A549 (cell line): ENCODE data around the gene PLPP2. TPM values are rescaled to one million over a fixed set of nuclear protein-coding genes. Genes with fewer than 3 reads are reported as not detected.
"Not testable (repeated sequence)": the region's sequence is repeated elsewhere in the genome, so short reads cannot be mapped to it uniquely, and the experiment has no call there.

Experiments
- ATAC-seq, 2 experiments: fragments of 200-7000 bp in 1 of 2; fragments of >200 bp in 1 of 2; cut with Nextera tagmentation in 1 of 2; cut with Tn5 transposase in 1 of 2; 3 replicates each; pipeline versions ENCODE4 v1.8.0 to v1.9.1; 2018 to 2020; ENCODE audit warnings: mild to moderate bottlenecking in 1 of 2, moderate library complexity in 1 of 2
- CTCF ChIA-PET: fragments of 300-600 bp; sonication (Branson Sonifier 250); formaldehyde crosslinking; extraction: SDS; loops from one replicate; lab custom pipeline; 2021; ENCODE audit warnings: antibody characterized with exemption, inconsistent platforms; lab: Yijun Ruan, JAX
- POLR2A ChIA-PET: fragments of 350-600 bp; formaldehyde crosslinking; extraction: SDS; loops from one replicate; lab custom pipeline; 2021; ENCODE audit warnings: antibody characterized with exemption, inconsistent platforms; lab: Yijun Ruan, JAX
- DNase-seq, 2 experiments: peaks; one replicate each; pipeline versions ENCODE4 v3.0.0 to v3.0.0-alpha.2; 2011 to 2016; ENCODE audit warnings: low read depth in 1 of 2, low spot score in 1 of 2
- FAIRE-seq: peaks from 2 replicates; lab custom pipeline; 2011; peaks lifted over from hg19 to GRCh38; lab: Jason Lieb, UNC
- H3K27ac ChIP-seq, 2 experiments: fragments of >200 bp; sonication (Bioruptor Twin); formaldehyde crosslinking; 3 replicates each; pipeline ENCODE4 v1.5.1; 2016 to 2017
- H3K4me1 ChIP-seq: fragments of >200 bp; sonication (Bioruptor Twin); formaldehyde crosslinking; 3 replicates; pipeline ENCODE4 v1.6.1; 2016
- H3K4me2 ChIP-seq: fragments of >200 bp; sonication (Bioruptor Twin); formaldehyde crosslinking; 3 replicates; pipeline ENCODE4 v1.6.1; 2016
- H3K4me3 ChIP-seq: fragments of >200 bp; sonication (Bioruptor Twin); formaldehyde crosslinking; 3 replicates; pipeline ENCODE4 v1.5.1; 2016
- H3K9me3 ChIP-seq: fragments of >200 bp; sonication (Bioruptor Twin); formaldehyde crosslinking; 3 replicates; pipeline ENCODE4 v1.6.1; 2016
- CHD4 ChIP-seq: fragments of 200-600 bp; sonication (generic); IDR thresholded peaks from 2 replicates; pipeline ENCODE4 v1.6.1; 2016; ENCODE audit warnings: antibody characterized with exemption, mild to moderate bottlenecking, borderline replicate concordance
- EHMT2 ChIP-seq: fragments of 200-600 bp; sonication (generic); IDR thresholded peaks from 2 replicates; pipeline ENCODE4 v1.6.1; 2016; ENCODE audit warnings: antibody characterized with exemption, low read depth, mild to moderate bottlenecking, moderate library complexity
- EP300 ChIP-seq, 2 experiments: fragments of >200 bp; sonication (Bioruptor Twin); formaldehyde crosslinking; IDR thresholded peaks; 2 replicates in 1 of 2; 3 replicates in 1 of 2; pipeline ENCODE4 v1.6.1; 2016 to 2017
- FOSL2 ChIP-seq, 2 experiments: fragments of 450-650 bp in 1 of 2; fragments of >200 bp in 1 of 2; sonication (Bioruptor Twin) in 1 of 2; formaldehyde crosslinking; IDR thresholded peaks; 2 replicates each; pipeline versions ENCODE4 v1.5.0 to v1.6.1; 2016 to 2020; ENCODE audit warnings: mild to moderate bottlenecking in 1 of 2, moderate library complexity in 1 of 2
- GATA3 ChIP-seq: IDR thresholded peaks from 2 replicates; pipeline ENCODE4 v1.6.1; 2012; ENCODE audit warnings: borderline replicate concordance
- HDAC2 ChIP-seq: fragments of 200-600 bp; sonication (generic); IDR thresholded peaks from 2 replicates; pipeline ENCODE4 v1.6.1; 2016
- HMGXB4 ChIP-seq: fragments of 250-450 bp; sonication (Bioruptor Pico); IDR thresholded peaks from 2 replicates; pipeline ENCODE4 v1.5.0; 2021; ENCODE audit warnings: mild to moderate bottlenecking, moderate library complexity, borderline replicate concordance
- HOXA7 ChIP-seq: fragments of 250-450 bp; sonication (Bioruptor Pico); IDR thresholded peaks from 2 replicates; pipeline ENCODE4 v1.5.0; 2020; ENCODE audit warnings: mild to moderate bottlenecking, moderate library complexity
- JUNB ChIP-seq: fragments of >200 bp; sonication (Bioruptor Twin); formaldehyde crosslinking; IDR thresholded peaks from 2 replicates; pipeline ENCODE4 v1.6.1; 2016
- PHF8 ChIP-seq: fragments of 200-600 bp; sonication (generic); IDR thresholded peaks from 2 replicates; pipeline ENCODE4 v1.6.1; 2016; ENCODE audit warnings: low read depth, mild to moderate bottlenecking, antibody characterized with exemption, moderate library complexity, borderline replicate concordance
- RAD21 ChIP-seq, 2 experiments: fragments of >200 bp in 1 of 2; sonication (Bioruptor Twin) in 1 of 2; formaldehyde crosslinking in 1 of 2; IDR thresholded peaks in 1 of 2; conservative IDR thresholded peaks in 1 of 2; 2 replicates in 1 of 2; 3 replicates in 1 of 2; pipeline ENCODE4 v1.6.1; 2012 to 2018; ENCODE audit warnings: inconsistent platforms in 1 of 2
- REST ChIP-seq: fragments of 200-600 bp; sonication (generic); IDR thresholded peaks from 2 replicates; pipeline ENCODE4 v1.6.1; 2016; ENCODE audit warnings: antibody characterized with exemption, mild to moderate bottlenecking, moderate library complexity
- USF2 ChIP-seq: fragments of 450-650 bp; IDR thresholded peaks from 2 replicates; pipeline ENCODE4 v1.6.1; 2014; ENCODE audit warnings: antibody characterized with exemption
- ZNF302 ChIP-seq: fragments of 250-450 bp; sonication (Bioruptor Pico); IDR thresholded peaks from 2 replicates; pipeline ENCODE4 v1.9.0; 2021; ENCODE audit warnings: inconsistent platforms, mild to moderate bottlenecking, moderate library complexity
- ZSCAN20 ChIP-seq: fragments of 250-450 bp; sonication (Bioruptor Pico); IDR thresholded peaks from 2 replicates; pipeline ENCODE4 v1.8.0; 2022; ENCODE audit warnings: mild to moderate bottlenecking, moderate library complexity
- WGBS: methylation state at CpG from one replicate; pipeline ENCODE4 v1.1.6; 2017; ENCODE audit errors: missing lambda C conversion rate; 5-methylcytosine and 5-hydroxymethylcytosine counted together
- polyA plus RNA-seq, 4 experiments: library from polyadenylated mRNA; depleted of rRNA in 3 of 4; stranded (reverse); fragments of >200 nt; fragmentation: RNase III in 1 of 4; extraction: RNeasy Plus Mini Kit Qiagen cat#74134 plus additional on column Dnase treatment in 1 of 4; gene quantifications; 2 replicates in 3 of 4; 3 replicates in 1 of 4; pipeline ENCODE4 v1.2.3, GENCODE V29; 2011 to 2017
- TF ChIP-seq, protein P1 (sequence below): fragments of 250-450 bp; sonication (Bioruptor Pico); IDR thresholded peaks from 2 replicates; pipeline ENCODE4 v1.5.0; 2020; ENCODE audit warnings: low read depth, mild to moderate bottlenecking, moderate library complexity
- TF ChIP-seq, protein P2 (sequence below): IDR thresholded peaks from 2 replicates; pipeline ENCODE4 v1.6.1; 2012; ENCODE audit warnings: low read depth, borderline replicate concordance
- TF ChIP-seq, protein P3 (sequence below): fragments of >200 bp; sonication (Bioruptor Twin); formaldehyde crosslinking; IDR thresholded peaks from 3 replicates; pipeline ENCODE4 v1.5.1; 2016
- TF ChIP-seq, protein P4 (sequence below): fragments of >200 bp; sonication (Bioruptor Twin); formaldehyde crosslinking; IDR thresholded peaks from 3 replicates; pipeline ENCODE4 v1.6.1; 2016

The PLPP2 gene
- polyA plus RNA-seq, 2 of the 4 experiments (the other 2 are of a cell fraction) = 44.2 to 100 TPM

- FAIRE-seq (no peak), ATAC-seq (no peak)
- POLR2A ChIA-PET = no interaction called here
These were observed 29.1 kb downstream of the PLPP2 start for GRCh38 chr19:262125-262524.

DNA sequence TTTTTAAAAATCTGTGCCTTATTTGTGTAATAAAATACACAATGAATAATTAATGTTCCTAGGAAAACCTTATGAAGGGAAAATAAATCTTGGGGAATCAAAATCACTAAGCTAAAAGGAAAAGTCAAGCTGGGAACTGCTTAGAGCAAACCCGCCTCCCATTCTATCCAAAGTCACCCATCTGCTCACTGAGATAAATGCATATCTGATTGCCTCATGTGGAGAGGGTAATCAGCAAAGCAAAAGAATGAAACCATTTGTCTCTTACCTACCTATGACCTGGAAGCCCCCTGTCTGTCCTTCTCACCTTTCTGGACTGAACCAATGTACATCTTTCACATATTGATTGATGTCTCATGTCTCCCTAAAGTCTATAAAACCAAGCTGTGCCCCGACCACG is 34.4 kb downstream of the PLPP2 start:
- H3K4me3 ChIP-seq, ATAC-seq, FAIRE-seq, H3K4me1 ChIP-seq, H3K27ac ChIP-seq, DNase-seq, POLR2A ChIA-PET, H3K4me2 ChIP-seq, H3K9me3 ChIP-seq: not testable (repeated sequence)
- WGBS = 48% methylated on average over 3 of the region's 3 CpGs
- CTCF ChIA-PET = interaction anchor here (2.3 kb wide), 1 partner anchor 10 kb away, joined by 8 read pairs; no protein-coding TSS in a partner anchor

More at GRCh38 chr19:262125-262524, 29.1 kb downstream of the PLPP2 start:
- TF ChIP-seq ZSCAN20 (CRISPR knock-in tag) (no peak), PHF8 (no peak), EP300 (IDR thresholded peaks at IDR 0.05) (no peak), HDAC2 (no peak), CHD4 (no peak), USF2 (no peak), GATA3 (no peak), REST (no peak), HMGXB4 (CRISPR knock-in tag) (no peak), FOSL2 (IDR thresholded peaks at IDR 0.05) (no peak), FOSL2 (CRISPR knock-in tag; IDR thresholded peaks at IDR 0.05) (no peak), HOXA7 (CRISPR knock-in tag) (no peak), EHMT2 (no peak), ZNF302 (CRISPR knock-in tag) (no peak), RAD21 (conservative IDR thresholded peaks at IDR 0.05 in 1 of 2, IDR thresholded peaks at IDR 0.05 in 1 of 2) (no peak), JUNB (no peak)
- TF ChIP-seq, protein P1, sequence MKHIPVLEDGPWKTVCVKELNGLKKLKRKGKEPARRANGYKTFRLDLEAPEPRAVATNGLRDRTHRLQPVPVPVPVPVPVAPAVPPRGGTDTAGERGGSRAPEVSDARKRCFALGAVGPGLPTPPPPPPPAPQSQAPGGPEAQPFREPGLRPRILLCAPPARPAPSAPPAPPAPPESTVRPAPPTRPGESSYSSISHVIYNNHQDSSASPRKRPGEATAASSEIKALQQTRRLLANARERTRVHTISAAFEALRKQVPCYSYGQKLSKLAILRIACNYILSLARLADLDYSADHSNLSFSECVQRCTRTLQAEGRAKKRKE (CRISPR knock-in tag) = no peak
- TF ChIP-seq, protein P2, sequence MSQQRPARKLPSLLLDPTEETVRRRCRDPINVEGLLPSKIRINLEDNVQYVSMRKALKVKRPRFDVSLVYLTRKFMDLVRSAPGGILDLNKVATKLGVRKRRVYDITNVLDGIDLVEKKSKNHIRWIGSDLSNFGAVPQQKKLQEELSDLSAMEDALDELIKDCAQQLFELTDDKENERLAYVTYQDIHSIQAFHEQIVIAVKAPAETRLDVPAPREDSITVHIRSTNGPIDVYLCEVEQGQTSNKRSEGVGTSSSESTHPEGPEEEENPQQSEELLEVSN = no peak
- TF ChIP-seq, protein P3, sequence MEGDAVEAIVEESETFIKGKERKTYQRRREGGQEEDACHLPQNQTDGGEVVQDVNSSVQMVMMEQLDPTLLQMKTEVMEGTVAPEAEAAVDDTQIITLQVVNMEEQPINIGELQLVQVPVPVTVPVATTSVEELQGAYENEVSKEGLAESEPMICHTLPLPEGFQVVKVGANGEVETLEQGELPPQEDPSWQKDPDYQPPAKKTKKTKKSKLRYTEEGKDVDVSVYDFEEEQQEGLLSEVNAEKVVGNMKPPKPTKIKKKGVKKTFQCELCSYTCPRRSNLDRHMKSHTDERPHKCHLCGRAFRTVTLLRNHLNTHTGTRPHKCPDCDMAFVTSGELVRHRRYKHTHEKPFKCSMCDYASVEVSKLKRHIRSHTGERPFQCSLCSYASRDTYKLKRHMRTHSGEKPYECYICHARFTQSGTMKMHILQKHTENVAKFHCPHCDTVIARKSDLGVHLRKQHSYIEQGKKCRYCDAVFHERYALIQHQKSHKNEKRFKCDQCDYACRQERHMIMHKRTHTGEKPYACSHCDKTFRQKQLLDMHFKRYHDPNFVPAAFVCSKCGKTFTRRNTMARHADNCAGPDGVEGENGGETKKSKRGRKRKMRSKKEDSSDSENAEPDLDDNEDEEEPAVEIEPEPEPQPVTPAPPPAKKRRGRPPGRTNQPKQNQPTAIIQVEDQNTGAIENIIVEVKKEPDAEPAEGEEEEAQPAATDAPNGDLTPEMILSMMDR = no peak
- TF ChIP-seq, protein P4, sequence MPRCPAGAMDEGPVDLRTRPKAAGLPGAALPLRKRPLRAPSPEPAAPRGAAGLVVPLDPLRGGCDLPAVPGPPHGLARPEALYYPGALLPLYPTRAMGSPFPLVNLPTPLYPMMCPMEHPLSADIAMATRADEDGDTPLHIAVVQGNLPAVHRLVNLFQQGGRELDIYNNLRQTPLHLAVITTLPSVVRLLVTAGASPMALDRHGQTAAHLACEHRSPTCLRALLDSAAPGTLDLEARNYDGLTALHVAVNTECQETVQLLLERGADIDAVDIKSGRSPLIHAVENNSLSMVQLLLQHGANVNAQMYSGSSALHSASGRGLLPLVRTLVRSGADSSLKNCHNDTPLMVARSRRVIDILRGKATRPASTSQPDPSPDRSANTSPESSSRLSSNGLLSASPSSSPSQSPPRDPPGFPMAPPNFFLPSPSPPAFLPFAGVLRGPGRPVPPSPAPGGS = no peak
- CTCF ChIA-PET = no interaction called here
- no peaks in the 10 kb centered on the region for H3K9me3 ChIP-seq
- no peak overlapping the region for H3K4me3 ChIP-seq
- DNase-seq = no peak
- no peak overlapping the region for H3K4me2 ChIP-seq
- H3K4me1 ChIP-seq = no peaks in the 10 kb centered on the region
- H3K27ac ChIP-seq = no peak overlapping the region
- 89% methylated on average over 1 of the region's 1 CpG for WGBS

- CTCF ChIA-PET, H3K4me1 ChIP-seq, H3K9me3 ChIP-seq, DNase-seq, H3K4me3 ChIP-seq, FAIRE-seq, H3K4me2 ChIP-seq, H3K27ac ChIP-seq, POLR2A ChIA-PET, ATAC-seq: not testable (repeated sequence)
- 26% methylated on average over 7 of the region's 7 CpGs for WGBS
These were observed 38.6 kb downstream of the PLPP2 start for GRCh38 chr19:252421-253186.
